ENCODE data around the gene OR4Q3.
"Not testable (repeated sequence)": the region's sequence is repeated elsewhere in the genome, so short reads cannot be mapped to it uniquely, and the experiment has no call there.

The OR4Q3 gene

DNA sequence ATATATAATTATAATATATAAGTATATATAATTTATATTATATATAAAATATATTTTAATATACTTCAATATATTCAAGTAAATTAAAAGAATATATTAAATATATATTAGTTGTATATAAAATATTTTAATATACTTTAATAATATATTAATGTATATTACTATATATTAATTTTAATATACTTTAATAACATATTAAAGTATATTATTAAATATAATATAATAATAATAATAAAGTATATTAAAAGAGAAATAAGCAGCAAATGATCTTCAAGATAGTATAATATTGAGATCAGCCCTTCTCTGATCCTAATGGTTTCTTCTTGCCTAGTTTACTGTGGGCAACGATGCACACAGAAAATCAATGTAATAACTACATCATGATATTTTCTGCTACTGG is 32.2 kb downstream of the OR4Q3 start:
- no peak overlapping the region for H3K4me3 ChIP-seq (replicated peaks in 1 of 2; ENCODE audit: low read depth in 2 of 2, low read length in 2 of 2)
- TF ChIP-seq, protein P1, sequence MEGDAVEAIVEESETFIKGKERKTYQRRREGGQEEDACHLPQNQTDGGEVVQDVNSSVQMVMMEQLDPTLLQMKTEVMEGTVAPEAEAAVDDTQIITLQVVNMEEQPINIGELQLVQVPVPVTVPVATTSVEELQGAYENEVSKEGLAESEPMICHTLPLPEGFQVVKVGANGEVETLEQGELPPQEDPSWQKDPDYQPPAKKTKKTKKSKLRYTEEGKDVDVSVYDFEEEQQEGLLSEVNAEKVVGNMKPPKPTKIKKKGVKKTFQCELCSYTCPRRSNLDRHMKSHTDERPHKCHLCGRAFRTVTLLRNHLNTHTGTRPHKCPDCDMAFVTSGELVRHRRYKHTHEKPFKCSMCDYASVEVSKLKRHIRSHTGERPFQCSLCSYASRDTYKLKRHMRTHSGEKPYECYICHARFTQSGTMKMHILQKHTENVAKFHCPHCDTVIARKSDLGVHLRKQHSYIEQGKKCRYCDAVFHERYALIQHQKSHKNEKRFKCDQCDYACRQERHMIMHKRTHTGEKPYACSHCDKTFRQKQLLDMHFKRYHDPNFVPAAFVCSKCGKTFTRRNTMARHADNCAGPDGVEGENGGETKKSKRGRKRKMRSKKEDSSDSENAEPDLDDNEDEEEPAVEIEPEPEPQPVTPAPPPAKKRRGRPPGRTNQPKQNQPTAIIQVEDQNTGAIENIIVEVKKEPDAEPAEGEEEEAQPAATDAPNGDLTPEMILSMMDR (IDR thresholded peaks at IDR 0.05; ENCODE audit: low read depth, low read length), result no peak
- no peak for DNase-seq (ENCODE audit: low read depth in 2 of 2)

DNA sequence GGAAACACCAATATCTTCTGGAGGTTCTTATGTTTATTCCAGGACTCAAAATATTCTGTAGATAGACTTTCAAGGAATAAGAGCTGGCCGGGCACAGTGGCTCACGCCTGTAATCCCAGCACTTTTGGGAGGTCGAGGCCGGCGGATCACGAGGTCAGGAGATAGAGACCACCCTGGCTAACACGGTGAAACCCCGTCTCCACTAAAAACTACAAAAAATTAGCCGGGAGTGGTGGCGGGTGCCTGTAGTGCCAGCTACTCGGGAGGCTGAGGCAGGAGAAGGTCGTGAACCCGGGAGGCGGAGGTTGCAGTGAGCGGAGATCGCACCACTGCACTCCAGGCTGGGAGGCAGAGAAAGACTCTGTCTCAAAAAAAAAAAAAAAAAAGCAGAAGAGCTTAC is 42.5 kb downstream of the OR4Q3 start:
- not testable (repeated sequence) for H3K4me3 ChIP-seq (replicated peaks in 1 of 2; ENCODE audit: low read depth in 2 of 2, low read length in 2 of 2); DNase-seq (ENCODE audit: low read depth in 2 of 2)

DNA sequence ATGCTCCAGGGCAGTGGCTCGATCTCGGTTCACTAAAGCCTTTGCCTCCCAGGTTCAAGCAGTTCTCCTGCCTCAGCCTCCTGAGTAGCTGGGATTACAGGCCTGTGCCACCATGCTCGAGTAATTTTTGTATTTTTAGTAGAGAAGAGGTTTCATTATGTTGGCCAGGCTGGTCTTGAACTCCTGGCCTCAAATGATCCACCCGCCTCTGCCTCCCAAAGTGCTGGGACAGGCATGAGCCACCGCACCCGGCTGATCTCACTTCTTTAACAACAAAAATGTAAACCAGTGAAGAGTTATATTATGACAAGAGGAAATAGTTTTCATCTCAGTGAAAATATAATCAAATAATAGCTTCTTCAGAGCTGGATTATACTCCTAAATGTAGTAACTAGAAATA is 43.9 kb downstream of the OR4Q3 start:
- H3K4me3 ChIP-seq (replicated peaks in 1 of 2; ENCODE audit: low read depth in 2 of 2, low read length in 2 of 2); DNase-seq (ENCODE audit: low read depth in 2 of 2): not testable (repeated sequence)

DNA sequence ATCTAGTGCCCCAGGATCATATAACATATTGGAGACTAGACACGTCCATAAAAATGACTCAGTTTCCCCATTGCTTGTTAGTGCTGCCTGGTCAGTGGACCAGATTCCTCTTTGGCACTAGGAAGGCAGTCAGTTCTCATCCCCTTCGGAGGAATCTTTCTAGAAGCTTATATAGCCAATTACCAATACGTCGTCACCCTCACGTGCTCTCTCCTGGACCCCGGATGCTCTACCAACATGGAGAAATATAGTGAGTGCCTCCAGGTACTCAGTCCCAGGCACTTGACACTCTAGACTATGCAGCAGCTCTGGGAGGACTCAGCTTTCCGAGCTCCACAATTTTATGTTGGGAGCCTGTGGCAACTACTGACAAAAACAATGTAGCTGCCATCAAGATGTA is 44.8 kb downstream of the OR4Q3 start:
- not testable (repeated sequence) for DNase-seq (ENCODE audit: low read depth in 2 of 2); H3K4me3 ChIP-seq (replicated peaks in 1 of 2; ENCODE audit: low read depth in 2 of 2, low read length in 2 of 2)

DNA sequence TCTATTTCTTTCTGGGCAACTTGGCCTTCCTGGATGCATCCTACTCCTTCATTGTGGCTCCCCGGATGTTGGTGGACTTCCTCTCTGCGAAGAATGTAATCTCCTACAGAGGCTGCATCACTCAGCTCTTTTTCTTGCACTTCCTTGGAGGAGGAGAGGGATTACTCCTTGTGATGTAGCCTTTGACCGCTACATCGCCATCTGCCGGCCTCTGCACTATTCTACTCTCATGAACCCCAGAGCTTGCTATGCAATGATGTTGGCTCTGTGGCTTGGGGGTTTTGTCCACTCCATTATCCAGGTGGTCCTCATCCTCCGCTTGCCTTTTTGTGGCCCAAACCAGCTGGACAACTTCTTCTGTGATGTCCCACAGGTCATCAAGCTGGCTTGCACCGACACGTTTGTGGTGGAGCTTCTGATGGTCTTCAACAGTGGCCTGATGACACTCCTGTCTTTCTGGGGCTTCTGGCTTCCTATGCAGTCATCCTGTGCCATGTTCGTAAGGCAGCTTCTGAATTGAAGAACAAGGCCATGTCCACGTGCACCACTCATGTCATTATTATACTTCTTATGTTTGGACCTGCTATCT is 53.2 kb downstream of the OR4Q3 start:
- DNase-seq (ENCODE audit: low read depth in 2 of 2); H3K4me3 ChIP-seq (replicated peaks in 1 of 2; ENCODE audit: low read depth in 2 of 2, low read length in 2 of 2): not testable (repeated sequence)

Measured in cardiac fibroblast (primary cell).